C4-2B (cell line): Measurements from ENCODE around the gene DAB1.

Experiments used
- CTCF ChIP-seq: fragments of 450-650 bp; conservative IDR thresholded peaks from 2 replicates; pipeline ENCODE4 v1.5.1; 2017; ENCODE audit warnings: mild to moderate bottlenecking
- ZFX ChIP-seq: fragments of 450-650 bp; IDR thresholded peaks from 2 replicates; pipeline ENCODE4 v1.6.1; 2017

- no peak for TF ChIP-seq CTCF
- TF ChIP-seq ZFX = no peak
These were observed 112.4 kb downstream of the DAB1 start for GRCh38 chr1:57311411-57311810.
